Measurements from ENCODE around the gene RCAN2. TPM values are rescaled to one million over a fixed set of nuclear protein-coding genes. Genes with fewer than 3 reads are reported as not detected.

Gene RCAN2
- total RNA-seq, 4 donors from 2014 or later: 4.7 to 23.1 (median 6.6) TPM

- Histone ChIP-seq H3K4me1 (no peaks in the 10 kb centered on the region), H3K36me3 (no peaks in the 10 kb centered on the region), H3K27ac (no peak overlapping the region), H3K9me3 (no peaks in the 10 kb centered on the region), H3K27me3 (no peaks in the 10 kb centered on the region), H3K4me3 (no peak overlapping the region)
- TF ChIP-seq CTCF (IDR thresholded peaks at IDR 0.05) (no peak), POLR2A (IDR thresholded peaks at IDR 0.05) (no peak)
- DNase-seq: no peak
Measured at GRCh38 chr6:46291275-46291633, 200.0 kb downstream of the RCAN2 start.

- H3K36me3 ChIP-seq: no peaks in the 10 kb centered on the region
- no peaks in the 10 kb centered on the region for H3K27me3 ChIP-seq
- DNase-seq: no peak
- no peak overlapping the region for H3K27ac ChIP-seq
- H3K4me1 ChIP-seq: no peaks in the 10 kb centered on the region
- H3K4me3 ChIP-seq: no peak overlapping the region
- TF ChIP-seq CTCF (IDR thresholded peaks at IDR 0.05) (no peak), POLR2A (IDR thresholded peaks at IDR 0.05) (no peak)
- H3K9me3 ChIP-seq: no peaks in the 10 kb centered on the region
Measured at GRCh38 chr6:46290421-46291274, 200.6 kb downstream of the RCAN2 start.

- no peaks in the 10 kb centered on the region for H3K27me3 ChIP-seq
- H3K36me3 ChIP-seq: no peaks in the 10 kb centered on the region
- no peaks in the 10 kb centered on the region for H3K9me3 ChIP-seq
- no peak overlapping the region for H3K27ac ChIP-seq
- no peak overlapping the region for H3K4me3 ChIP-seq
- DNase-seq: no peak
- TF ChIP-seq POLR2A (IDR thresholded peaks at IDR 0.05): no peak
- TF ChIP-seq CTCF (IDR thresholded peaks at IDR 0.05): no peak
- H3K4me1 ChIP-seq: no peaks in the 10 kb centered on the region
Measured at GRCh38 chr6:46289898-46290297, 201.4 kb downstream of the RCAN2 start.

- no peaks in the 10 kb centered on the region for H3K36me3 ChIP-seq
- H3K4me1 ChIP-seq: no peaks in the 10 kb centered on the region
- no peak overlapping the region for H3K4me3 ChIP-seq
- H3K27me3 ChIP-seq: no peaks in the 10 kb centered on the region
- no peak overlapping the region for H3K27ac ChIP-seq
- no peak for DNase-seq
- no peaks in the 10 kb centered on the region for H3K9me3 ChIP-seq
- TF ChIP-seq POLR2A (IDR thresholded peaks at IDR 0.05) (no peak), CTCF (IDR thresholded peaks at IDR 0.05) (no peak)
Measured at GRCh38 chr6:46288835-46289234, 202.4 kb downstream of the RCAN2 start.

GRCh38 chr6:46287681-46288080, 203.6 kb downstream of the RCAN2 start:
- TF ChIP-seq POLR2A (IDR thresholded peaks at IDR 0.05): no peak
- no peak for TF ChIP-seq CTCF (IDR thresholded peaks at IDR 0.05)
- no peak overlapping the region for H3K4me3 ChIP-seq
- H3K27me3 ChIP-seq: no peaks in the 10 kb centered on the region
- H3K4me1 ChIP-seq: no peaks in the 10 kb centered on the region
- no peaks in the 10 kb centered on the region for H3K36me3 ChIP-seq
- H3K27ac ChIP-seq: no peak overlapping the region
- H3K9me3 ChIP-seq: no peaks in the 10 kb centered on the region
- no peak for DNase-seq
